DOHH2 (cell line): ENCODE results near the gene FSTL4.

Experiments
- EZH2phosphoT487 ChIP-seq: fragments of 200-600 bp; sonication (generic); IDR thresholded peaks from 2 replicates; pipeline ENCODE4 v1.6.1; 2017; ENCODE audit warnings: borderline replicate concordance, mild to moderate bottlenecking, antibody characterized with exemption, low read length, moderate library complexity, mixed read lengths
- TF ChIP-seq, protein P1 (sequence below): fragments of 200-600 bp; sonication (generic); IDR thresholded peaks from one replicate; pipeline ENCODE4 v1.5.1; 2014; ENCODE audit warnings: antibody characterized with exemption, mild to moderate bottlenecking, low read depth, low read length; ENCODE audit not compliant: poor library complexity, severe bottlenecking

DNA sequence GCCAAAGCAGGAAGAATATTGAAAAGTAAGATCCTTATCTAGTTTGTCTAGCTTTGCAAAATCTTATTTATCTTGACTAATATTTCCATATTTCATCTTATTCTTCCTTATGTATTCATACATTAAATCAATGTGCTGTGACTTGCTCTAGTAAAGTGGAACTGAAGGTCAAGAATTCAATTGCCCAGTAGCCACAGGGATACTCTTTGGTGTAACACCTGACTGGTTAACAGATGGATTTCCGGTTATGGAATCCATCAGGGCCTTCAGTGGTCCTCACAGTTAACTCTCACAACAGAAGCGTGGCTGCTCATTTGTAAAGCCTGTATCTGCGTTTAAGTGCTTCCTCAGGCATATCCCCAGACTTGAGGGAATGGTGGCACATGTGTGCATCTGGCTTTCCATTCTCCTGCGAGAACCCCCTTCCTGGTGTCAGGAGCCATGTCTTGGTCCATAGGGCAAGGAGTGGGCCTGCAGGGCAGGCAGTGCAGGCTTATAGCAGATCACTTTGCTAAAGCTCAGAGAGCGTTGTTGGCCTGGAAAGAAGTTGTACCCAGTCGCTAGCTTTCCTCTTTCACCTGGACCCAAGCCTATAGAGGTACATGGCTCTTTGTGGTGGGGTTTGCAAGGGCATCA is 461.3 kb downstream of the FSTL4 start:
- TF ChIP-seq, protein P1, sequence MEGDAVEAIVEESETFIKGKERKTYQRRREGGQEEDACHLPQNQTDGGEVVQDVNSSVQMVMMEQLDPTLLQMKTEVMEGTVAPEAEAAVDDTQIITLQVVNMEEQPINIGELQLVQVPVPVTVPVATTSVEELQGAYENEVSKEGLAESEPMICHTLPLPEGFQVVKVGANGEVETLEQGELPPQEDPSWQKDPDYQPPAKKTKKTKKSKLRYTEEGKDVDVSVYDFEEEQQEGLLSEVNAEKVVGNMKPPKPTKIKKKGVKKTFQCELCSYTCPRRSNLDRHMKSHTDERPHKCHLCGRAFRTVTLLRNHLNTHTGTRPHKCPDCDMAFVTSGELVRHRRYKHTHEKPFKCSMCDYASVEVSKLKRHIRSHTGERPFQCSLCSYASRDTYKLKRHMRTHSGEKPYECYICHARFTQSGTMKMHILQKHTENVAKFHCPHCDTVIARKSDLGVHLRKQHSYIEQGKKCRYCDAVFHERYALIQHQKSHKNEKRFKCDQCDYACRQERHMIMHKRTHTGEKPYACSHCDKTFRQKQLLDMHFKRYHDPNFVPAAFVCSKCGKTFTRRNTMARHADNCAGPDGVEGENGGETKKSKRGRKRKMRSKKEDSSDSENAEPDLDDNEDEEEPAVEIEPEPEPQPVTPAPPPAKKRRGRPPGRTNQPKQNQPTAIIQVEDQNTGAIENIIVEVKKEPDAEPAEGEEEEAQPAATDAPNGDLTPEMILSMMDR, result no peak
- TF ChIP-seq EZH2phosphoT487, result no peak
